ENCODE measurements around the gene CPTP.

The CPTP gene

GRCh38 chr1:1349256-1350012 is 24.8 kb downstream of the CPTP start, which contains the start of gene DVL1:
DVL1 (minus strand) TSS chr1:1349418; CDS start chr1:1349065, 353 bp downstream.
- peak; percentile 70 for TF ChIP-seq CTCF (IDR thresholded peaks at IDR 0.05; ENCODE audit: borderline replicate concordance, control extremely low read depth, extremely low read depth, insufficient read depth, missing control alignments)
- DNase-seq (ENCODE audit: low spot score) = peak; percentile 95
- in situ Hi-C loops (cut with MboI; ENCODE audit: low sequenced_read_pairs, unreplicated experiment) = no loop called here

GRCh38 chr1:1351511-1352427 is 27.2 kb downstream of the CPTP start:
- no peak for DNase-seq (ENCODE audit: low spot score)
- in situ Hi-C loops (cut with MboI; ENCODE audit: low sequenced_read_pairs, unreplicated experiment) = no loop called here
- no peak for TF ChIP-seq CTCF (IDR thresholded peaks at IDR 0.05; ENCODE audit: borderline replicate concordance, control extremely low read depth, extremely low read depth, insufficient read depth, missing control alignments)

GRCh38 chr1:1352786-1353388 is 28.3 kb downstream of the CPTP start:
- DNase-seq (ENCODE audit: low spot score) = no peak
- in situ Hi-C loops (cut with MboI; ENCODE audit: low sequenced_read_pairs, unreplicated experiment) = no loop called here
- TF ChIP-seq CTCF (IDR thresholded peaks at IDR 0.05; ENCODE audit: borderline replicate concordance, control extremely low read depth, extremely low read depth, insufficient read depth, missing control alignments) = no peak

GRCh38 chr1:1353389-1354151 is 29.0 kb downstream of the CPTP start:
- DNase-seq (ENCODE audit: low spot score) = no peak
- in situ Hi-C loops (cut with MboI; ENCODE audit: low sequenced_read_pairs, unreplicated experiment) = no loop called here
- TF ChIP-seq CTCF (IDR thresholded peaks at IDR 0.05; ENCODE audit: borderline replicate concordance, control extremely low read depth, extremely low read depth, insufficient read depth, missing control alignments) = no peak

GRCh38 chr1:1354271-1355247 is 30.0 kb downstream of the CPTP start:
- DNase-seq (ENCODE audit: low spot score) = no peak
- TF ChIP-seq CTCF (IDR thresholded peaks at IDR 0.05; ENCODE audit: borderline replicate concordance, control extremely low read depth, extremely low read depth, insufficient read depth, missing control alignments) = no peak
- in situ Hi-C loops (cut with MboI; ENCODE audit: low sequenced_read_pairs, unreplicated experiment) = no loop called here

Measured in GM13976 (cell line).